OCI-LY1 (cell line): ENCODE data around the gene KIF17.

Experiments used
- CTCF ChIP-seq: fragments of 200-600 bp; sonication (generic), shearing (Covaris generic); IDR thresholded peaks from 2 replicates; pipeline ENCODE4 v1.5.1; 2017; ENCODE audit warnings: mild to moderate bottlenecking, antibody characterized with exemption, low read length, moderate library complexity, mixed read lengths
- EZH2 ChIP-seq: fragments of 200-600 bp; sonication (generic), shearing (Covaris generic); IDR thresholded peaks from 2 replicates; pipeline ENCODE4 v1.8.0; 2017; ENCODE audit warnings: borderline replicate concordance, mixed run types, mild to moderate bottlenecking, antibody characterized with exemption, low read length, moderate library complexity, mixed read lengths

GRCh38 chr1:20685099-20685662, 32.6 kb downstream of the KIF17 start:
- TF ChIP-seq CTCF (no peak), EZH2 (no peak)
